ENCODE data around the gene KSR2.

The KSR2 gene

DNA sequence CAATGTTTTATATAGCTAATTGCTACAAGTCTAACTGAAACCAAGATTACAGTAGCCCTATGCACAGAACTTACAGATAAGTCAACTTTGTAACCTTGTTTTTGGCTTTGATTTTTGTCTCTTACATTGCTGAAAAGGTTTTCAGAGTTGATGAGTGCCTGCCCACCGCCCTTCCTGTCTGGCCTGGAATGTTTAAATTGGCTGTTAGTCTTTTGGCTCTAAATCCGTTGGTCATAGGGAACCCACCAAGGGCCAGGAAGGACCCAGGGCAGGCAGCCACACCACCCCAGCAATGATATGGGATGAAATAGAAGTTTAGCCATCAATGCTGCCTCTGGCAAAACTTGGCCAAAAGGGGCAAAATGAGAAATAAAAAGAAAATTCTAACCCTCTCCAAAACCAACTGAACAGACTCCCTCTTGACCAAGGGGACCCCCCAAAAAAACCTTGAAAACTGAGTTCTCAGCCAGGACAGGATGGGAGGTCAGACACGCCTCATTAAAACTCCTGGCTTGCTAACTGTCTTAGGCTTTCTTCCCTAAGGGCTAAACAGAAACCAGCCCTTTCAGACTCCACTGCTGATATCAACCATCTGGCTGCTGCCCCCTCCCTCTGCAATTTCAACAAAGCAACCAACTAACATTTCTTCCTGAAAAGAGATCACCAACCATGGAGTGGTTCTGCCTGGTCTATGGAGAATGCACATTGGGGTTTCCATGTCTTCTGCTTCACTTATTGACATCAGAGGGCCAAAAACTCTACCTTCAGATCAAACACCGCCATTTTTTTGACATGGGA, 365.3 kb downstream of the KSR2 start:
- no peak for DNase-seq

DNA sequence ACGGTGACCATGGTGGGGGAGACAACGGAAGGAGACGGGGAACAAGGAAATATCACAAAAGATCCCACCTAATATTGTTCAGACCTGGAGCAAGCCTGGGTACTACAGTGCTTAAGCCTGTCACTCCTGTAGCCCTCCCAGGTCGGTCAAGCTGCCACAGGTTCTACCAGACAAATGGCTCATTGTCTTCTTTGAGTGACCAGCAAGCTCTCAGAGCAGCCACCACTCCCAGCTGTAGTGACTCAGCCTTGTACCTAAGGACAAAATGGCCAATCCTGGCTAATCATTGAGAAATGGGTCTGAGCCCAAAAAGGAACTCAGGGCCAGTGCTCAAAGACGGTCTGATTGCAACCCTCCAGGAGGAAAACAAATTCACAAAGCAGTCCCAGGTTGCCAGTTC, 368.9 kb downstream of the KSR2 start:
- DNase-seq: no peak

DNA sequence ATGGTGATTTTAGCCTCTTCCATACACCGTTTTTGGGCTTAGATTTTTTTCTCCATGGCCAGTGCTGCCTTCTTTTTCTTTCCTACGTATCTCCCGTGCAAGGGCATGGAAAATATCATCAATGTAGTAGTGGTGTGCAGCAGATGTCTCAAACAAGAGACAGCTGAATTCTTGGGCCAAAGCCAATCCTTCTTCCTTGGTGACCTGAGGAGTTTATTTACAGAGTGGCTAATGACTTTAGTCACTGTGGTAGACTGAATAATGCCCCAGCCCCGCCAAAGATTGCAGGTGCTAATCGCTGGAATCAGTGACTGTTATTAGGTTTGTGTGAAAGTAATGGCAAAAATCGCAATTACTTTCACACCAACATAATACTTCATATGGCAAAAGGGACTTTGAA, 371.8 kb downstream of the KSR2 start:
- DNase-seq: no peak

- DNase-seq: no peak
Measured at GRCh38 chr12:117595751-117596150, 373.0 kb downstream of the KSR2 start.

- no peak for DNase-seq
Measured at GRCh38 chr12:117594481-117594880, 374.3 kb downstream of the KSR2 start.

- no peak for DNase-seq
Measured at GRCh38 chr12:117593815-117594400, 374.9 kb downstream of the KSR2 start.

DNA sequence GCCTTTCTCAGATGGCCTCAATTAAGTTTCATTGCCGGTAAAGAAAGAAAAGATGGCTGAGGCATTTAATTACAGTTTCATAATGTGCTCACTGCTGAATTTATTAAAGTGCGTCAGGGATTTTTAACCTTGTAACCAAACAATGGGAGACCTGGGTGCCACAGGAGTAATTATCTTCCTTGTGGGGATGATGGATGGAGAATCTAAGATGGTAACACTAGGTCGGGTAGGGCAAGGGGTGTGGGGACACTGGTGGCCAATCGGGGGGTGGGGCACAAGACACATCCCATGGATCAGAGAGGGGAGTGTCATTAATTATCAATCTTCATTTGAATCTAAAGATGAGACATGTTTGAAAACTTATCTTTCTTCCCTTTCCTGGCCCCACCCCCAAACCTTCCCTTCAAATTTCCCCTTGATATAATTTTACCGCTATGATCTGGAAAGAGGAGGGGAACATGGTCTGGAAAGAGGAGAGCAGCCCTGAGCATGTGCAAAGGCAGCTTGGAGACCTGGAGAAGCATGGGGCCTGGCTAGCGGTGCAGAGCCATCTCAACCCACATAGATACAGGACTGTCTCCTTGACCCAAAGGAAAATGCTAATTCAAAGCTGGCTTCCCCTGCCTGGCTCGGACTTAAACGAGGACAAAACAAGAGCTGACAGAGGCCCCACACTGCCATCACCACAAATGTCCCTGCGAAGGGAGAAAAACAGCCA, 376.0 kb downstream of the KSR2 start:
- DNase-seq: no peak

DNA sequence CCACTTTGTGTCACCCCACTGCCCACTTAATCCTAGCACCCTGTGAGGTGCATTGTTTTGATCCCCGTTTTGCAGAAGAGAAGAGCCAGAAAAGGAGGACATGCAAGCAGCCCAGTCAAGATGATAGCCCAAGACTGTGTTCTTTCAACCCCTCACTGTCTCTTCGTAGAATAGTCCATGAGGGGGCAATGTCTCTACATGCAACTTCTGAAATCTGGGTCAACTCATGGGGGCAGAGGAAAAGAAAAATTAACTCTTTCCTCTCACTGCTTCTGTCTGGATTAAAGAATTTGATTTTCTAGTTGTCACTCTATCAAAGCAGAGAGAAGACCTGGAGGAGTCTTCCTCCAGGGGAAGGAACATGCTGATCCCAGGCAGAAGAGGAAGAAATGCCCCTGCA, 377.8 kb downstream of the KSR2 start:
- no peak for DNase-seq

- DNase-seq: no peak
Measured at GRCh38 chr12:117590386-117590785, 378.4 kb downstream of the KSR2 start.

DNA sequence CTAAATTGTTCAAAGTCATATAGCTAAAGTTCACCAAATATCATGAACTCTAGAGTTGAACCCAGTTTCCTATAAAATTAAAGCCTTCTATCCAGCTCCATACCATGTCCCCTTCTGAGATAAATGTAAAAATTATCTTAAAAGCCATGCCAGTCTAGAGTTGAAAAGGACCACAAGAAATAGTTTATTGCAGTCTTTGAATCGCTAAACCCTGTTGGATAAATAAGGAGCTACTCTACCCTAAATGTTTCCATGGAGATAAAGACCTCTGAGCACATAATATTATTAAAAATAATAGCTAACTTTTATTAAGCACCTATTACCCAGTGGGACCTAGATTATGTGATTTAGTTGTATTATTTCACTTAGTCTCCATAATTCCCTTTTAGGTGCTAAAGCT, 379.8 kb downstream of the KSR2 start:
- no peak for DNase-seq

DNA sequence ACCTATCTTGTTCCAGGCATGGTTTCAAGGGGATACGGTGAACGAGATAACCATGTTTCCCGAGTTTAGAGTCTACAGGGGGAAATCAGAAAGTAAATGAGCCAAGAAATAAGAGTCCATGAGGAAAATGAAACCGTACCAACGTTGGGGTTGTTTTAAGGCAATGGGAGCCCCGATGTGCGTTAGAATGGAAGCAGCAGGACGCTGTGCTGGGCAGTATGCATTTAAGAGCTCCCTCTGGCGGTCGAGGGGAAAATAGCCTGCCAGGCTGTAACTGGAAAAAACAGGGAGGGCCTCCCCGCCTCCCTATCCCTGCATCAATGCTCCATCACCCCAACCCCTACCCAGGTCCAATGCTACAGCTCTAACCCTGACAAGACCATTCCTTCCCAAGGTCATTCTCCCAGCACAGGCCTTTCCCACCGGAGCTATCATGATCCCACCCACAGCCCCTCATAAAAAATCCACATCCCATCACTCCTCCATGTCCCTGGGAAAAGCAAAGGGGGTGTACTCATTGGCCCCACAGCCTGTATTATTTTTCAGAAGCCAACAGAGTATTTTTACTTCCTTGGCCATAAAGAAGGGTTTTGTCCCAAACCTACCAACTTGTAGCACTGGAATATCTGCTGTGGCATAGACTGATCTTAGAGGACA, 381.0 kb downstream of the KSR2 start:
- no peak for DNase-seq

DNA sequence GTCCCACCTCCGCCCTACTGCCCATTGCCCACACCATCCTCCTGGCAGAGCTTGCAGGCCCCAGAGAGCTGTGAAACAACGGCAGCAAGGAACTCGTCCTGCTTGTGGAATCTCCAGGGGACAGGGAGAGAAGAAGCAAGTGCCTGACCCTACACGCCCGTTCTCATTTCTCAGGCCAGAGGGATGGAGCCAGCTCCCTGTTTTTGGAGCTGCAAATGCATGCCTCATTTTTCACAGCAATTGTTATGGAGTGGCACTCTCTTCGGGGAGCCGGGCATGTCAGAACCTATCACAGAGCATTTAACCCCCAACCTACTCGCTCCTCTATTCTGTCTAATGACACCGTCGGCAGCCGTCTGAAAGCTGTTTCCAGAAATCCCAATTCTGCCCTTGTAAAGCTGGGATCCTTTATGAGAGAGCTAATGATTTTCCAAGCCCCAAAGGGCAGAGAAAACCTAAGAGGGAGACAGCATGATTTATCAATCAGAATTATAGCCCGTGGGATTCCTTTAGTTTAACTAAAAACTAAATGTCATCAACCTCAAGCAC, 385.0 kb downstream of the KSR2 start:
- no peak for DNase-seq

DNA sequence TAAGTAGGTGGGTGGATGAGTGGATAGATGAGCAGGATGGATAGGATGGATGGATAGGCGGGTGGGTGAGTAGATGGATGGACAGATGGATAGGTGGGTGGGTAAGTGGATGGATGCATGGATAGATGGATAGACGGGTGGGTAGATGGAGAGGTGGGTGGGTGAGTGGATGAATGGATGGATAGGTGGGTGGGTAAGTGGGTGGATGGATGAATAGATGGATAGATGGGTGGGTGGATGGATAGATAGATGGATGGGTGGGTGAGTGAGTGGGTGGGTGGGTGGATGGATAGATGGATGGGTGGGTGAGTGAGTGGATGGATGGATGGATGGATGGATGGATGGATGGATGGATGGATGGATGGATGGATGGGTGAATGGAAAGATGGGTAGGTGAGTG, 385.7 kb downstream of the KSR2 start:
- no peak for DNase-seq

DNA sequence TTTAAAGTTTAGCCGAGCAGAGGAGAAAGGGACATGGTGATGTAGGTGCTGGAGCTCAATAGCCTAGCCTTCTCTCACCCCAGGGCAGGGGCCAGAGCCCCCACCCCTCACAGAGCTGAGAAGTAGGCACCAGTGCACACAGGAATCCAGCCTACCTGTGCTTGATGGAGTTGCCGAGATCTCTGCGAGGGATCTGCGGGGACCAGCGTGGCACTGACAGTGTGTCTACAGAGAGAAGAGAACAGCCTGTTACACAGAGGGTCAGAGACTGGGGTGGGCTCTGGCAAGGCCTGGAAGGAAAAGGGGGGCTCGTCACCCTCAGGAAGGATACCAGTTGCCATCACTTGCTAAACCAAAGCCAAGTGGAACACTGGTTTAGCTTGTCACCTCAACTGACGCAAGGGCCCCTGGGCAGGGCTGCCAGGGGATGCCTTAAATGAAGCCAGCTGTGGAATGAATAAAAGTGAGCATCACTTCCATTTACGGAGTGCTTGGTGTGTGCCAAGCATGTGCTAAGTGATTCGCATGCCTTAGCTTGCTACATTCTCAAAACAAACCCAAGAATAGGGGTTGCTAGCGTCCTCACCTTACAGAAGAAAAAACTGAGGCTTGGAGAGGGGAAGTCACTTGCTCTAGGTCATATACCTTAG, 386.5 kb downstream of the KSR2 start:
- no peak for DNase-seq

DNA sequence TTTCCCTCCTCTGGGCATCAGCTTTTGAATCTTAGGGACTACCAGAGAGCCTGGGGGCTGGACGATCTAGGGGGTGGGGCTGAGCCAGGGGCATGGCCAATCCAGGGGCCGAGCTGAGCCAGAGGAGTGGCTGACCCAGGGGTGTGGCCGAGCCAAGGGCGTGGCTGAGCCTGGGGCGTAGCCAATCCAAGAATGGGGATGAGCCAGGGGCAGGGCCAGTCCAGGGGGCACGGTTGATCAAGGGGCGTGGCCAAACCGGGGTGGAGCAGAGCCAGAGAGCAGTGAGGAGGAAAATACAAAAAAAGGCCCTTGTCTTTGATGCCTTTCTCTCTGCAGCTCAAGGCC, 388.1 kb downstream of the KSR2 start:
- DNase-seq: no peak

- no peak for DNase-seq
Measured at GRCh38 chr12:117580015-117580717, 388.6 kb downstream of the KSR2 start.

DNA sequence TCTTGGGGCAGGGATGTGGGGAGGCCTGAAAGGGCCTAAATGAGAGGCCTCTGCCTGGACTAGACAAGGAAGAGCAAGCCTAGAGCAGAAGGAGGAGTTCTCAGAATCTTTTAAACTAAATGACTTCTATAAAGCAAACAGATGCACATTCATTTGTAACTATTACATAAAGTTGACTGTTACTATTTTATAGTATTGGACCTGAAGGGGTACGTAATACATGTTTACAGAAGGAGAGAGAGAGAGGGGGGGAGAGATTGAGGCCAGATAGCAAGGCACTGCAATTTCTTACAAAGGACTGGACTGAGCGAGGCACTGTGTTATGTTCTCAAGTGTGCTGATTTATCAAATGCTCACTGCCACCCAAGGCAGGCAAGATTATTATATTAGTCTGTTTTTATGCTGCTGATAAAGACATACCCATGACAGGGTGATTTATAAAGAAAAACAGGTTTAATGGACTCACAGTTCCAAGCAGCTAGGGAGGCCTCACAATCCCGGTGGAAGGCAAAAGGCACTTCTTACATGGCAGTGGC, 391.6 kb downstream of the KSR2 start:
- no peak for DNase-seq

DNA sequence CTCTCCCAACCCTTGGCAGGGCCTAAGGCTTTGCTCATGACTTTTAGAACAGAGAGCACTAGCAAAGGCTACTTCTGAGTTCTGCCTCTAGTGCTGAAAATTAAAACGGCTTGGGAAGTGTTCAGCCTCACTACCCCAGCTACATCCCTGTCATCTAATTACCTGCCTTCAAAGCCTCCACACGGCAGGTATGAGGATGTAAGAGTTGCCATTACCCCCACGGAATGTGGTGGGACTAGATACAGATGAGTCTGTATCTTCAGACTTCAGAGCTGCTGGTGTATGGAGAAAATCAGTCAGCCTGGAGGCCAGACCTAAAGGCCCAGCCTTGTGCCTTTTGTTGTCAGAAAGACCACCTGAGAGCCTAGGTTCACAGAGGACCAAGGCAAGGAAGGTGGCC, 392.7 kb downstream of the KSR2 start:
- DNase-seq: no peak

- no peak for DNase-seq
Measured at GRCh38 chr12:117574655-117575054, 394.1 kb downstream of the KSR2 start.

DNA sequence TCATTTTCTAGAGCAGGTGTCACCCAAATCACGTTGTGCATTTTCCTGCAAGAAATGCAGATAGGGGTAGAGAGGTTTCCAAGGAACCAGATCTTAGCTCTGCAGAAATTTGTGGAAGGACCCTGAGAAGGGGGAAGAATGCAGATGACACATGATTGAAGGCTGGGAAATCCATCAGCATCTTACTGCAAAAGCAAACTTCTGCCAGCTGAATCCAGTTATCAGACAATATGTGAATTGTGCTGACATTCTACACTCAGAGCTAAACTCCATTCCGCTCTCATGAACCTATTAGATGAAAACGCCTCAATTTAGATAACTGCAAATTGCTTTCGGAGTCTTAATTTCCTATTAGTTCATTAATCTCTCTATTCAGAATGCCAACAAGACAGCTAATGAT, 396.0 kb downstream of the KSR2 start:
- DNase-seq: no peak

DNA sequence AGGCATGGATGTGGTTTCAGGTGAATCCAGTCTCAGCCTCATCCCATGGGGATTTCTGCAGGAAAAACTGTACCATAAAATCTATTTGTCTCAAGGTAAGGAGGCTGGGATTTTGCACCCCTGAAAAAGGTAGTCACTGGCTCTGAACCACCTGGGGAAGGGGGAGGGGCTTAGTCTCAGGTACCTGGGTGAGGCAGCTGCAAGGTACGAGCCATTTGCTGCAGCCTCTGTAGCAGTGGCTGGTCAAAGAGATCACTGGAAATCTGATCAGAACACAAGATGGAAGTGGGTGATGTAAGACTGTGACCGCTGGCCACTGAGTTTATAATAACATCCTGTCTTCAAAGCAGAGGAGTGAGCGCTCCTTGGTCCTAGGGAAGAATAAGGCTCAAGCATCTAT, 397.5 kb downstream of the KSR2 start:
- no peak for DNase-seq

- no peak for DNase-seq
Measured at GRCh38 chr12:117570608-117571007, 398.2 kb downstream of the KSR2 start.
